HG02610 (cell line): Measurements from ENCODE around the gene ERMARD.

ENCODE experiments used
- ATAC-seq: cut with Tn5 transposase; IDR thresholded peaks from one replicate; pipeline ENCODE4 v1.9.1; 2021; ENCODE audit warnings: mild to moderate bottlenecking, moderate library complexity; ENCODE audit not compliant: unreplicated experiment

The ERMARD gene

GRCh38 chr6:169801396-169802160, 50.2 kb downstream of the ERMARD start:
- no peak for ATAC-seq

- no peak for ATAC-seq
These were observed 51.4 kb downstream of the ERMARD start for GRCh38 chr6:169802790-169803189.

GRCh38 chr6:169803271-169803811, 51.9 kb downstream of the ERMARD start:
- ATAC-seq: no peak

GRCh38 chr6:169803816-169804340, 52.5 kb downstream of the ERMARD start:
- ATAC-seq: no peak

GRCh38 chr6:169804427-169804826, 53.0 kb downstream of the ERMARD start:
- ATAC-seq: no peak

- ATAC-seq: peak; percentile 65
These were observed 53.9 kb downstream of the ERMARD start for GRCh38 chr6:169805242-169805838.

GRCh38 chr6:169806701-169807100, 55.3 kb downstream of the ERMARD start:
- no peak for ATAC-seq

GRCh38 chr6:169807229-169807628, 55.8 kb downstream of the ERMARD start:
- ATAC-seq: no peak

- ATAC-seq: no peak
These were observed 56.5 kb downstream of the ERMARD start for GRCh38 chr6:169807699-169808607.

- no peak for ATAC-seq
These were observed 57.2 kb downstream of the ERMARD start for GRCh38 chr6:169808608-169808967.

GRCh38 chr6:169809386-169809785, 58.0 kb downstream of the ERMARD start:
- ATAC-seq: no peak

GRCh38 chr6:169810066-169810989, 58.9 kb downstream of the ERMARD start:
- ATAC-seq: no peak

GRCh38 chr6:169811072-169811471, 59.6 kb downstream of the ERMARD start:
- no peak for ATAC-seq

- no peak for ATAC-seq
These were observed 60.3 kb downstream of the ERMARD start for GRCh38 chr6:169811521-169812256.

GRCh38 chr6:169812257-169812644, 60.8 kb downstream of the ERMARD start:
- no peak for ATAC-seq

GRCh38 chr6:169813969-169814368, 62.5 kb downstream of the ERMARD start:
- no peak for ATAC-seq

GRCh38 chr6:169816054-169816453, 64.6 kb downstream of the ERMARD start:
- ATAC-seq: no peak

- no peak for ATAC-seq
These were observed 65.6 kb downstream of the ERMARD start for GRCh38 chr6:169816975-169817374.

- no peak for ATAC-seq
These were observed 68.9 kb downstream of the ERMARD start for GRCh38 chr6:169820358-169820757.
